Measurements from ENCODE around the gene RIOK2.

DNA sequence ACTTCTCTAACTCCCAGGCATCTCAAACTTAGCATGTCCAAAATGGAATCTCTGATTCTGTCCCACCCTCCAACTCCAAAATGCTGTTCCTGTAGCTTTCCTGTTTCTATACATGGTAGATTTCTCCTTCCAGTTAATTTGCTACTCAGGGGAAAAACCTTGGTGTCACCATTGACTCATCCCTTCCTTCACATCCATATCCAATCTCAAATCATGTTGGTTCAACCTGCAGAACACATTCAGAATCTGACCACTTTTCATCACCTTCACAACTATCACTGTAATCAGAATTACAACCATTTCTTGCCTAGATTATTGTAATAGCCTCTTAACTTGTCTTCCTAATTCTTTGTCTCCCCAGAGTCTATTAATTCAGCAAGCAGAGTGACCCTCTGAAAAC is 10.8 kb downstream of the RIOK2 start:
- no peak for TF ChIP-seq TAF1 (IDR thresholded peaks at IDR 0.05; ENCODE audit: borderline replicate concordance, insufficient read depth, low read length)
- TF ChIP-seq POLR2AphosphoS5 (IDR thresholded peaks at IDR 0.05; ENCODE audit: low read depth, low read length): no peak
- TF ChIP-seq FOXP2 (optimal IDR thresholded peaks at IDR 0.05; ENCODE audit: borderline replicate concordance, extremely low read depth, extremely low read length, insufficient read depth): no peak

Data from PFSK-1 (cell line).